Activated CD8-positive, alpha-beta memory T cell treated with anti-CD3 and anti-CD28 coated beads, Interleukin-2, amount 10 ng/mL, durations not matched to agents 7 days and 5 days (primary cell): Measurements from ENCODE around the gene F11. TPM values are rescaled to one million over a fixed set of nuclear protein-coding genes. Genes with fewer than 3 reads are reported as not detected.
"Not testable (repeated sequence)": the region's sequence is repeated elsewhere in the genome, so short reads cannot be mapped to it uniquely, and the experiment has no call there.

Experiments used
- ATAC-seq: fragments of 150-1000 bp; cut with Tn5 transposase; one replicate; pipeline ENCODE4 v1.10.0; 2021; ENCODE audit warnings: moderate library complexity
- CTCF ChIA-PET: fragments of 350-600 bp; sonication (Branson Sonifier 250); formaldehyde crosslinking; loops from one replicate; lab custom pipeline; 2021; ENCODE audit warnings: antibody characterized with exemption; lab: Charles Lee
- DNase-seq: peaks from one replicate; pipeline ENCODE4 v3.0.0-alpha.2; 2020
- H3K27ac Mint-ChIP-seq: one replicate; pipeline ENCODE4 v1.8.0; 2021; ENCODE audit warnings: mild to moderate bottlenecking, mixed read lengths
- H3K27me3 Mint-ChIP-seq: one replicate; pipeline ENCODE4 v1.8.0; 2021; ENCODE audit warnings: mixed read lengths
- H3K36me3 Mint-ChIP-seq: one replicate; pipeline ENCODE4 v1.8.0; 2021; ENCODE audit warnings: mild to moderate bottlenecking, mixed read lengths
- H3K4me1 Mint-ChIP-seq: one replicate; pipeline ENCODE4 v1.8.0; 2021; ENCODE audit warnings: mixed read lengths
- H3K4me3 Mint-ChIP-seq: one replicate; pipeline ENCODE4 v1.8.0; 2021; ENCODE audit warnings: mild to moderate bottlenecking, moderate library complexity, mixed read lengths
- H3K9me3 Mint-ChIP-seq: one replicate; pipeline ENCODE4 v1.8.0; 2022; ENCODE audit warnings: low read depth, mixed read lengths
- total RNA-seq, 2 experiments: library from RNA; stranded (reverse); gene quantifications; one replicate each; pipeline ENCODE4 v1.2.3, GENCODE V29; 2021

Gene F11
- total RNA-seq, 2 experiments from 2014 or later = not detected

DNA sequence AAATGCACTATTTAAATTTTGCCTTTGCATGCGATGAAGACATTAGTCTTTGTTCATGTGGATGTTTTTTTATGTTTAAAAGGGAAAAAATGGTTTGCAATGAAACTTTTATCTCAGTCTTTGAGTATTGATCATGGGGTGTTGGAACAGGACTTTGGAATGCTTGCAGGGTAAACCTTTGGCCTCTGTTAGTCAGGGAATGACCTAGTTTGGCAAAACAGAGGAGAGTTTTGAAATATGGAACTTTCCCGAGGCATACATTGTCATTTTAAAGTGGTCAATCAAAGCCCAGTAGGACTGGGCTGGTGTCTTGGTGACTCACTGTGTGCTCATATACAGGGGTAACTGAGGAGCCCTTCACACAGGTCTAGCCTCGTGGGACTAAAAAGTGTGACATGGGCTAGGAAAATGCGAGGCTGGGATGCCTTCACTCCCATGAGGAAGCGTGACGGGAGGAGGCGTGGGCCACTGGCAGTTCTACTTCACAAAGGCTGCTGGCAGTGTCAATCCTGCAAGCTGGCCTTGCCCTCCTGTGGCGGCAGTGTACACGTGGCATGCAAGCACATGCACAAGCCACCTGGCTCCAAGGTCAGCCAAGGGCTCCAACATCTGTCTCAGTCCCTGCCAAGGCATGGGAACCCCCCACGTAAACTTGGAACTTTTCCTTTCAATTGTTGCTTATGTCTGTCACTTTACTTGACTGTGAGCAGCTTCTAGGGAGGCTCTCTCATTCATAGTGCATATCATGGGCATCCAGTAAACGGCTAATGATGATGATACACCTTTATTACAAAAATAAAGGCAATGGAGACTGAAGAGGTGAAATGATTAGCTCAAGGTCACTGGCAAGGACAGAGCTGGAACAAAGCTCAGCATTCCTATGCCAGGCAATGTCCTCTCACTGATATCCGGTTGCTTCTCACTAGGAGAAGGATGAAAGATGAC is 5.2 kb upstream of the F11 start:
- DNase-seq (no peak), ATAC-seq (no peak)
- CTCF ChIA-PET = no interaction called here
- no peaks in the 10 kb centered on the region for H3K36me3 Mint-ChIP-seq
- H3K9me3 Mint-ChIP-seq = no peaks in the 10 kb centered on the region
- peaks cover 3% of the 10 kb centered on the region for H3K27me3 Mint-ChIP-seq
- no peak overlapping the region for H3K4me3 Mint-ChIP-seq
- no peak overlapping the region for H3K27ac Mint-ChIP-seq
- H3K4me1 Mint-ChIP-seq = no peaks in the 10 kb centered on the region

DNA sequence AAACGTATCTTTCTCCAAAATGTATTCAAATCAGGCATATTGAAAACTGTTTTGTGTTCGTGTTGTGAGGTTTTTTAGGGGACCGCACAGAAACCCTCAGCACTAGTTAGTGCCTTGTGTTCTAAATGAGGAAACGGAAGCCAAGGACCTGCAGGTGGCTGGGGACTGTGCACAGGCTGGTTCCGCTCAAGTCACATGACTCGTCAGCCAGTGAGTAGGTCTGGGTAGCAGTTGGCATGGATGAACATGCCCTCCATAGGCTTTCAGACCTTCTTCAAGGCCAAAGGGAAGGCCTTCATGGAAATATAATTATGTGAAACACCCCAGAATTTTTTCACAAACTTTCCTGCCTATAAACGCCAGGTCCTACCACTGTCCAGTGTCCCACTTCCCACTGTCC is 1.3 kb upstream of the F11 start:
- DNase-seq (no peak), ATAC-seq (no peak)
- Mint-ChIP-seq H3K9me3 (no peaks in the 10 kb centered on the region), H3K27ac (no peak overlapping the region), H3K36me3 (no peaks in the 10 kb centered on the region), H3K27me3 (peaks cover 18% of the 10 kb centered on the region), H3K4me3 (no peak overlapping the region), H3K4me1 (no peaks in the 10 kb centered on the region)
- CTCF ChIA-PET = no interaction called here

DNA sequence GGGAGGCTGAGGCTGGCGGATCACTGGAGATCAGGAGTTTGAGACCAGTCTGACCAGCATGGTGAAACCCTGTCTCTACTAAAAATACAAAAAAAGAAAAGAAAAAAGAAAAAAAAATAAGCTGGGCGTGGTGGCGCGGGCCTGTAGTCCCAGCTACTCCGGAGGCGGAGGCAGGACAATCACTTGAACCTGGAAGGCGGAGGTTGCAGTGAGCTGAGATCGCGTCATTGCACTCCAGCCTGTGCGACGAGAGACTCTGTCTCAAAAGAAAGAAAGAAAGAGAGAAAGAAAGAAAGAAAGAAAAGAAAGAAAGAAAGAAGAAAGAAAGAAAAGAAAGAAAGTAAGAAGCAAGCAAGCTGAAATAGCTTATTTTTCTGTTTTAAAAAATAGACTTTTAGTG is 739 bp upstream of the F11 start:
- H3K4me3 Mint-ChIP-seq, H3K9me3 Mint-ChIP-seq, DNase-seq, CTCF ChIA-PET, H3K36me3 Mint-ChIP-seq, H3K4me1 Mint-ChIP-seq, ATAC-seq, H3K27ac Mint-ChIP-seq: not testable (repeated sequence)
- peaks cover 18% of the 10 kb centered on the region for H3K27me3 Mint-ChIP-seq

DNA sequence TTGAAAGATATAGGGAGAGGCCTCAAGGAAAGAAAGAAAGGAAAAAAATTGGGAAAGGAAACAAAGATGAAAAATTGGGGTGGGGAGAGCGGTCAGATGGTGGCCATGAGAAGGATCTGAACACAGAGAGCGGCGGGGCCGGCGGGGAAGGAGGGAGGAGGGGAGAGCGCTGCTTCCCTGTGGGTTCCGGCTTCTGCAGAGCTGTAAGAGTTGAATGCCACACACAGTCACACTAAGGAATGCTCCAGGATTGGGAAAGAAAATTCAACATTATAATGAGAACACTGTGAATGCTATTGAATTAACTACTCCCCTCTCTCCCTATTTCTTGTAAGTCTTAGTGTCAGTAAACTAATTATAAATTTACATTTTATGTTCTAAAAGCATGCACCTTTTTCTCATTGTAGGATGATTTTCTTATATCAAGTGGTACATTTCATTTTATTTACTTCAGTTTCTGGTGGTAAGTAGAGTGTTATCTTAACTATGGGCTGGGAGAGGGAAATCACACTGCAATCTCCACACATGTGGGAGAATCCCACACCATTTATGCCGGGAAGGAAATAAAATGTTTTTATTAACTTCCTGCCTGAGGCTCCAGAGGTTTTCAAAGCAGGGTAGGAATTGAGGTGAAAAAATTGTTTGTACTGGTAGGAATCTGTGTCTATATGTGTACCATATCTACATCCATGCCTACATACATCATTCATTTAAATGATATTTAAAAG is 904 bp downstream of the F11 start:
- Mint-ChIP-seq H3K4me1 (no peaks in the 10 kb centered on the region), H3K27me3 (peaks cover 21% of the 10 kb centered on the region), H3K4me3 (no peak overlapping the region), H3K36me3 (no peaks in the 10 kb centered on the region), H3K9me3 (no peaks in the 10 kb centered on the region), H3K27ac (no peak overlapping the region)
- no peak for ATAC-seq
- CTCF ChIA-PET = no interaction called here
- no peak for DNase-seq

DNA sequence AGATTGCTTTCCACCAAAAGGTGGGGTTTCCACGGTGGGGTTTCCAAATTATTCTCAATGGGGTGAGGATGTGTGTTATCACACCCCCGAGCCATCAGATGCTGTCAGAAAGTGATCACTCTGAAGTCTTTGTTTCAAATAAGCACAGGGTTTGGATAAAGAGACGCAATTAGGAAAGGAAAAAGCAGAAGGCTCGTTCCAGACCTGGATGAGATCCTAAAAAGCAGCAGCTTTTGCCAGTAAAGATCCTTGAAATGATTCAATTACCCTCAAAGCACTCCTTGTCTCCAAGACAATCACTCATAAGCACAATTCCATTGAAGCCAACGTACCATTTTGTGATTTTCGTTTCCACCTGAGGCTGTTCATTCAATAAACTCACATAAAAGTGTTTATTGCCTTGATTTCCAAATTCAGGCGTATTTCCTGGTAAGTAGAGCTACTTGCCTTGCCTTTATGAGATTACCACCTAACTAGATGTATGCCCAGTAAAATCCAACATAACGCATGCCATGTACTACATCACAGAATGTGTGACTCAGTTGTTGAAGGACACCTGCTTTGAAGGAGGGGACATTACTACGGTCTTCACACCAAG is 5.2 kb downstream of the F11 start:
- H3K4me3 Mint-ChIP-seq = no peak overlapping the region
- CTCF ChIA-PET = no interaction called here
- peaks cover 18% of the 10 kb centered on the region for H3K27me3 Mint-ChIP-seq
- no peaks in the 10 kb centered on the region for H3K36me3 Mint-ChIP-seq
- DNase-seq = no peak
- no peaks in the 10 kb centered on the region for H3K4me1 Mint-ChIP-seq
- no peaks in the 10 kb centered on the region for H3K9me3 Mint-ChIP-seq
- ATAC-seq = no peak
- H3K27ac Mint-ChIP-seq = no peak overlapping the region

DNA sequence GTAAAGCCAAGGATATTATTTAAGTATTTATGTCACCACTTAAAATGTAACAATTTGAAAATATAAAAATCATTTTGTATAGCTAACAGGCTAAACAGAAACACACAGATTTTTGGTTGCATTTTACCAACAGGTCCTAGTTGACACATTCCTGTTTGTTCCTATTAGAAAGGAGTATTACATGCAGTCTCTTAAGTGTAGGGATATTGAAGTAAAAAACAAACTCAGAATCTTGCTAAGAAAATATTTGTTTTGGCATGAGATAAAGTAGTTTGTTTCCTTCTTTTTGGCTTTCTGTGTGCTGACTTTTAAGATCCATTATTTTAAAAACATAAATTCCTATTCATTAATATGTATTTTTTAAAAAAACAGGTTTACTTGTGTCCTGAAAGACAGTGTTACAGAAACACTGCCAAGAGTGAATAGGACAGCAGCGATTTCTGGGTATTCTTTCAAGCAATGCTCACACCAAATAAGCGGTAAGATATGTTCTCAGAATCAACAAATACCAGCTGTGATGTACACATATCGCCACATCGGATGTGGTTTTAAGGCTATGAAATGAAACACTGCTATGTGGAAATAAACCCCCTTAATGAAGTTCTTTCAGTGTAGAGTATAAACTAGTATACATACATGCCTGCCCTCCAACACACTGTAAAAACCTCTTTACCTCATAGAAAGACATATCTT is 6.9 kb downstream of the F11 start:
- no peaks in the 10 kb centered on the region for H3K4me1 Mint-ChIP-seq
- DNase-seq (no peak), ATAC-seq (no peak)
- H3K27ac Mint-ChIP-seq = no peak overlapping the region
- H3K27me3 Mint-ChIP-seq = peaks cover 5% of the 10 kb centered on the region
- no peak overlapping the region for H3K4me3 Mint-ChIP-seq
- no peaks in the 10 kb centered on the region for H3K9me3 Mint-ChIP-seq
- H3K36me3 Mint-ChIP-seq = no peaks in the 10 kb centered on the region
- CTCF ChIA-PET = no interaction called here

DNA sequence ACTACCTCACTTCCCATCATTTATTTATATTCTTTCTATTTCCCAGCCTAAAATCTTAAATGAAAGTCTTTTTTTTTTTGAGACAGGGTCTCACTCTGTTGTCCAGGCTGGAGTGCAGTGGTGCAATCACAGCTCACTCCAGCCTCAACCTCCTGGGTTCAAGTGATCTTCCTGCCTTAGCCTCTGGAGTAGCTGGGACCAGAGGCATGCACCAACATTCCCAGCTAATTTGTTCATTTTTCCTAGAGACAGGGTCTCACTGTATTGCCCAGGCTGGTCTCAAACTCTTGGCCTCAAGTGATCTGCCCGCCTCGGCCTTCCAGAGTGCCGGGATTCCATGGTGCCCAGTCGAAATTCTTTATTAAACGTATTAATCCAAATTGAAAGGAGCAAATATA is 7.4 kb downstream of the F11 start:
- H3K27ac Mint-ChIP-seq, H3K27me3 Mint-ChIP-seq, H3K9me3 Mint-ChIP-seq, CTCF ChIA-PET, H3K4me3 Mint-ChIP-seq, H3K36me3 Mint-ChIP-seq, ATAC-seq, DNase-seq, H3K4me1 Mint-ChIP-seq: not testable (repeated sequence)

DNA sequence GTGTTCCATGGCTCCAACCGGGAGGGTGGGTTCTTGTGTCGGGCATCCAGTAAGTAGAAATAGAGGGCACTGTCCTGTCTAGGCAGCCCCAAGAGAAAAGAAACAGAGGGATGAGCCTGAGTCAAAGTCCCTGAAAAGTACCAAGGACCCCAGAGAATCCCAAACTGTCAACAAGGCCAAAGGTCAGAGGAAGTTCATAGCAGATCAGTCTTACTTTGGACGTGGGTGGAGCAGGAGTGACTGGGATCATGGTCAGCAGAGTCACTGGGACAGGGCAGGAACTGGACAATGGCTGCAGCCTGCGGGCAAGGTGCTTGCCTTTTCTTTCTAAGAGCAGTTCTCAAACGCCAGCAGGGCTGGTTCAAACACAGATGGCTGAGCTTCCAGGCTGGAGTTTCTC is 17.3 kb downstream of the F11 start:
- ATAC-seq (no peak), DNase-seq (no peak)
- H3K27ac Mint-ChIP-seq = no peak overlapping the region
- peaks cover 2% of the 10 kb centered on the region for H3K27me3 Mint-ChIP-seq
- CTCF ChIA-PET = no interaction called here
- no peak overlapping the region for H3K4me3 Mint-ChIP-seq
- H3K9me3 Mint-ChIP-seq = no peaks in the 10 kb centered on the region
- no peaks in the 10 kb centered on the region for H3K36me3 Mint-ChIP-seq
- H3K4me1 Mint-ChIP-seq = no peaks in the 10 kb centered on the region

DNA sequence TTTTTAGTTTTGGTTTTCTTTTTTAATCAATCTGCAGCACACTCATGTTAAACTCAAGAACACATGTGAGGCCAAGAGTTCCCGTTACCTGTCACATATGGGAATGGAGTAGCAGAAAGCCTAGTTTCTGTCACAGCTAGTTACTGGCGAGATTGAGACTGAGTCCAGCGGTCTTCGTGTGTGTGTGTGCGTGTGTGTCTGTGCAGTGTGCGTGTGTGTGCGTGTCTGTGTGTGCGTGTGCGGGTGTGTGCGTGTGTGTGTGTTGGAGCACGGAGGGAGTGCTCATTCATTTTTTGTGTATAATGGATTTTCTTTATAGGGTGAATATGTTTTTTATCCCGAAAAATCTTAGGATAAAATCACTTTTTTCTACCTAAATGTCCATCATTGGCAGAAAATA is 19.2 kb downstream of the F11 start:
- Mint-ChIP-seq H3K27ac (no peak overlapping the region), H3K36me3 (no peaks in the 10 kb centered on the region), H3K9me3 (no peaks in the 10 kb centered on the region), H3K4me3 (no peak overlapping the region), H3K4me1 (no peaks in the 10 kb centered on the region), H3K27me3 (no peaks in the 10 kb centered on the region)
- CTCF ChIA-PET = no interaction called here
- ATAC-seq (no peak), DNase-seq (no peak)

DNA sequence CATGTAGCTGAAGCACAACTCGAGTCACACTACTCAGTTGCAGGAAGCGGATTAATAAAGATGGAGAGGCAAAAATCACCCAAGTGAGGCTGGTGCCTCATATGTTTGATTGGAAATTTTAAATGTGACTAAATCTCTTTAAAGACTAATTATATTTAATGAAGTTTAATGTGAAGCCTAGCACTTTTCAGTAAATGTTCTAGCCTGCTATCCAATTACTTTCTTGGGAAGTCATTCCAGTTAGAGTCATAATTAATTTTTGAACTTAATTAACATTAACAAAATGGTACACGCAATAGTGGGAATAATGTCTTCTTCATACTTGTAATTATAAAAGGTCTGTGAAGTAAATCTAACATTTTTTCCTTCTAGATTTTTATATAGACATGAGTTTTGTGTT is 20.6 kb downstream of the F11 start:
- no peak for DNase-seq
- Mint-ChIP-seq H3K4me3 (no peak overlapping the region), H3K27ac (no peak overlapping the region), H3K27me3 (no peaks in the 10 kb centered on the region), H3K4me1 (no peaks in the 10 kb centered on the region), H3K9me3 (no peaks in the 10 kb centered on the region), H3K36me3 (no peaks in the 10 kb centered on the region)
- CTCF ChIA-PET = no interaction called here
- no peak for ATAC-seq

DNA sequence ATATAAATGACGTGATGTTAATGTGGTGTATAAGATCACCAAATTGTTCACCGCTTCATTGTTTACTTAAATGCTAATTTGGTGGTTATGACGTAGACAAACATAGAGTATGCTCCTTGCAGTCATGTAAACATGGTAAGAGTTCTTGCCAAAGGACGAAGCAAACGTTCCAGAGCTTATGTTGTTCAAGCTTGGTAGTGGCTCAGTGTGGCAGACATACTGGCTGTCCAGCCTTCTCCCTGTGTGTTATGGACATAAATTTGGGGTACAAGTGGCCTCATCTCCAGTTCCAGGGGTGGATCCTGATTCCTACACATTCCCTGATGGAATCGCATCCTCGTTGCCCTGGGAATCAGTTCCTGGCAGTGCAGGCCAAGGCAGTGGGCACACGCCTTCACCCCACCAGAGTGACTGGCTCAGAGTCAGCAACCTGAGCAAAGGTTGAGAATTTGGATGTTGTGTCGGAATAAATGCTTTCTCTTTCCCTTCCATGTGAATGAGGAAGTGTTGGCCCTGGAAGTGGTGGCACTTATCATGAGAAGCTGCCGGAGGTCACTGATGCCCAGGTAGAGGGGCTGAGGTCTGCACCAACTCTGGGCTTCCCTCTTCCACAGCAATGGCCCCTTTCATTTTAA is 25.4 kb downstream of the F11 start:
- no peak for DNase-seq
- no peaks in the 10 kb centered on the region for H3K36me3 Mint-ChIP-seq
- CTCF ChIA-PET = no interaction called here
- no peak overlapping the region for H3K27ac Mint-ChIP-seq
- H3K9me3 Mint-ChIP-seq = no peaks in the 10 kb centered on the region
- no peaks in the 10 kb centered on the region for H3K27me3 Mint-ChIP-seq
- H3K4me3 Mint-ChIP-seq = no peak overlapping the region
- H3K4me1 Mint-ChIP-seq = peaks cover 4% of the 10 kb centered on the region
- no peak for ATAC-seq

DNA sequence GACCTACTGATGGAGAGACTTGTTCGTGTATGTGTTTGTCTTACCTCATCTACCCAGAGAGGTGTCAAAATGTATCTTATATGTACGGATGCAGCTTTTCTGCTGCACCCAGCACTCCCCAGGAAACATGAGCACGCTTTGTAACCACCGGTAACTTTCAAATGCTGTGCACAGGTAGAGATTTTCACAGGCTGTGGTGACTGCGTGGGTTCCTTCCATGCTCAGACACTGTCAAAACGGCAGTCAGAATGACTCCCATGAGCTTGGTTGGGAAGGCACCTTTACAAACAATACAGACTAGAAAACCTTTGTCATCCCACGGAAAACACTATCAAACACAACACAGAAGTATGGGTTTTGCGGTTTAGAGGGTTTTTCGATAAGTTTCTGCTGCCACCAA is 28.2 kb downstream of the F11 start:
- no peaks in the 10 kb centered on the region for H3K9me3 Mint-ChIP-seq
- ATAC-seq (no peak), DNase-seq (no peak)
- H3K4me3 Mint-ChIP-seq = no peak overlapping the region
- no peaks in the 10 kb centered on the region for H3K36me3 Mint-ChIP-seq
- H3K4me1 Mint-ChIP-seq = peaks cover 8% of the 10 kb centered on the region
- no peak overlapping the region for H3K27ac Mint-ChIP-seq
- H3K27me3 Mint-ChIP-seq = peaks cover 16% of the 10 kb centered on the region
- CTCF ChIA-PET = no interaction called here

DNA sequence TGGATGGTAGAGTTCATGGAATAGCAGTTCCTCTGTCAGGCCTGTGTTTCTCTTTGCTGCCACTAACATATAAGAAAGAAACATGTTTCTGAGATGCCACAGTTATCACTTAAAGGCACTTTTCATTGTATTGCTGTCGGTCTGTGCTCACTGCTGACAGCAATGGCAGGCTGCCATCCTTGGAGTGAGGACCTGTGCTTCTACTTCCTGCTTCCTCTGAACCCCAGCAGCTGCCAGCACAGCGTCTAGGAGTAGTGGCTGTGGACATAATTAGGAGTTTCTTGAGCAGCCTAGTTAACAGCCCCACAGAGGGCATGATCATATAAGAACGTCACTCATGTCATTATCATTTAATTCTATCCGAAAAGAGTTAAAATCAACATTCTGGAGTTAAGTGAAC is 30.5 kb downstream of the F11 start:
- Mint-ChIP-seq H3K27ac (no peak overlapping the region), H3K4me1 (peaks cover 8% of the 10 kb centered on the region), H3K27me3 (peaks cover 19% of the 10 kb centered on the region), H3K4me3 (no peak overlapping the region), H3K9me3 (no peaks in the 10 kb centered on the region), H3K36me3 (no peaks in the 10 kb centered on the region)
- DNase-seq = no peak
- no peak for ATAC-seq
- CTCF ChIA-PET = interaction anchor here (4.6 kb wide), 1 partner anchor 291 kb away, joined by 18 read pairs; no protein-coding TSS in a partner anchor
